ENCODE measurements around the gene RAB3A. TPM values are rescaled to one million over a fixed set of nuclear protein-coding genes. Genes with fewer than 3 reads are reported as not detected.

Gene RAB3A
- total and polyA plus RNA-seq, 9 of the 15 experiments (the other 6 are each of a cell fraction or from before 2014, with no cell fraction given) = 0.17 to 5.1 (median 0.90) TPM; not detected in 1

DNA sequence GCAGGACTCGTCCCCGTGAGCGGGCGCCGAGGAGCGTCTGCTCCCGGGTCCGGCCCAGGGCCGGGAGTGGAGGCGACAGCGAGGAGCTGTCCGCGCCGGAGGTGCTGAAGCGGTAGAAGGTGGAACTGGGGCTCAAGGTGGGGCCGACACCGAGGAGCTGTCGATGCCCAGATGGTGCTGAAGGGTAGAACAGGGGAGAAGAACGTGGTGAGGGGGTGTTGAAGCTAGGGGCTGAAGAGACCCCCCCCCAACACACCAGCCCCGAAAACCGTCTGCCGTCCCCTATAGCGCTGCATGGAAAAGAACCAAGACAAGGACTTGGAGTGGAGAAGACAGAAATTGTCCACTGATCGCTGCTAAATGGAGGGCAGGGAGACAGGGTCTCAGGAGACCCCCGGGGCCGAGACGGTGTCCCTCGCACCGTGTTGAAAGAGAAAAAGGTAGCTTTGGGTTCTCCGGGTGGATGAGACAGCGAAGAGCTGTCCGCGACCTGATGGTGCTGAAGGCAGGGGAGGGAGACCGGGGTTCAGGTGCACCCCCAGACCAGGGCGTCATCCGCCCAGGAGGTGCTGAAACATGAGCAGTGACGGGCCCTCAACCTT, 29.5 kb upstream of the RAB3A start (continued):
- TF ChIP-seq CBFA2T2 (conservative IDR thresholded peaks at IDR 0.05) (no peak), ZBTB7A (IDR thresholded peaks at IDR 0.05; ENCODE audit: borderline replicate concordance, control insufficient read depth, low read depth, low read length) (peak; percentile 71; the same call in 1 of the 2 replicates), TAF1 (IDR thresholded peaks at IDR 0.05; ENCODE audit: control insufficient read depth, extremely low read depth, insufficient read depth, low read length, severe bottlenecking) (no peak), SMARCB1 (IDR thresholded peaks at IDR 0.05; ENCODE audit: insufficient read length, low read depth) (peak; percentile 65), HNRNPH1 (optimal IDR thresholded peaks at IDR 0.05; ENCODE audit: low read depth, low read length) (no peak), NFE2 (IDR thresholded peaks at IDR 0.05; ENCODE audit: low read depth) (0 out of 2 replicates have a peak, but pooled peaks have one; percentile 38), FOXK2 (conservative IDR thresholded peaks at IDR 0.05 in 1 of 2, IDR thresholded peaks at IDR 0.05 in 1 of 2; ENCODE audit: low read depth in 2 of 2) (no peak), ZNF184 (CRISPR knock-in tag; IDR thresholded peaks at IDR 0.05) (no peak), IRF2 (CRISPR knock-in tag; IDR thresholded peaks at IDR 0.05) (peak; percentile 82; the same call in 1 of the 2 replicates), RBM34 (IDR thresholded peaks at IDR 0.05; ENCODE audit: borderline replicate concordance, insufficient read depth, low read length) (no peak), JUN (IDR thresholded peaks at IDR 0.05; ENCODE audit: borderline replicate concordance, low read depth, low read length) (no peak), JUN (CRISPR knock-in tag; IDR thresholded peaks at IDR 0.05; ENCODE audit: borderline replicate concordance) (0 out of 2 replicates have a peak, but pooled peaks have one; percentile 48), ZNF134 (CRISPR knock-in tag; conservative IDR thresholded peaks at IDR 0.05) (no peak), ZNF75A (CRISPR knock-in tag; IDR thresholded peaks at IDR 0.05) (0 out of 2 replicates have a peak, but pooled peaks have one; percentile 13), ZNF24 (IDR thresholded peaks at IDR 0.05) (no peak)
- TF ChIP-seq, protein P1, sequence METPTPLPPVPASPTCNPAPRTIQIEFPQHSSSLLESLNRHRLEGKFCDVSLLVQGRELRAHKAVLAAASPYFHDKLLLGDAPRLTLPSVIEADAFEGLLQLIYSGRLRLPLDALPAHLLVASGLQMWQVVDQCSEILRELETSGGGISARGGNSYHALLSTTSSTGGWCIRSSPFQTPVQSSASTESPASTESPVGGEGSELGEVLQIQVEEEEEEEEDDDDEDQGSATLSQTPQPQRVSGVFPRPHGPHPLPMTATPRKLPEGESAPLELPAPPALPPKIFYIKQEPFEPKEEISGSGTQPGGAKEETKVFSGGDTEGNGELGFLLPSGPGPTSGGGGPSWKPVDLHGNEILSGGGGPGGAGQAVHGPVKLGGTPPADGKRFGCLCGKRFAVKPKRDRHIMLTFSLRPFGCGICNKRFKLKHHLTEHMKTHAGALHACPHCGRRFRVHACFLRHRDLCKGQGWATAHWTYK (CRISPR knock-in tag; IDR thresholded peaks at IDR 0.05) = peak; percentile 67; the same call in 1 of the 2 replicates
- TF ChIP-seq, protein P2, sequence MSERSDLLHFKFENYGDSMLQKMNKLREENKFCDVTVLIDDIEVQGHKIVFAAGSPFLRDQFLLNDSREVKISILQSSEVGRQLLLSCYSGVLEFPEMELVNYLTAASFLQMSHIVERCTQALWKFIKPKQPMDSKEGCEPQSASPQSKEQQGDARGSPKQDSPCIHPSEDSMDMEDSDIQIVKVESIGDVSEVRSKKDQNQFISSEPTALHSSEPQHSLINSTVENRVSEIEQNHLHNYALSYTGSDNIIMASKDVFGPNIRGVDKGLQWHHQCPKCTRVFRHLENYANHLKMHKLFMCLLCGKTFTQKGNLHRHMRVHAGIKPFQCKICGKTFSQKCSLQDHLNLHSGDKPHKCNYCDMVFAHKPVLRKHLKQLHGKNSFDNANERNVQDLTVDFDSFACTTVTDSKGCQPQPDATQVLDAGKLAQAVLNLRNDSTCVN (CRISPR knock-in tag; IDR thresholded peaks at IDR 0.05) = no peak
- TF ChIP-seq, protein P3, sequence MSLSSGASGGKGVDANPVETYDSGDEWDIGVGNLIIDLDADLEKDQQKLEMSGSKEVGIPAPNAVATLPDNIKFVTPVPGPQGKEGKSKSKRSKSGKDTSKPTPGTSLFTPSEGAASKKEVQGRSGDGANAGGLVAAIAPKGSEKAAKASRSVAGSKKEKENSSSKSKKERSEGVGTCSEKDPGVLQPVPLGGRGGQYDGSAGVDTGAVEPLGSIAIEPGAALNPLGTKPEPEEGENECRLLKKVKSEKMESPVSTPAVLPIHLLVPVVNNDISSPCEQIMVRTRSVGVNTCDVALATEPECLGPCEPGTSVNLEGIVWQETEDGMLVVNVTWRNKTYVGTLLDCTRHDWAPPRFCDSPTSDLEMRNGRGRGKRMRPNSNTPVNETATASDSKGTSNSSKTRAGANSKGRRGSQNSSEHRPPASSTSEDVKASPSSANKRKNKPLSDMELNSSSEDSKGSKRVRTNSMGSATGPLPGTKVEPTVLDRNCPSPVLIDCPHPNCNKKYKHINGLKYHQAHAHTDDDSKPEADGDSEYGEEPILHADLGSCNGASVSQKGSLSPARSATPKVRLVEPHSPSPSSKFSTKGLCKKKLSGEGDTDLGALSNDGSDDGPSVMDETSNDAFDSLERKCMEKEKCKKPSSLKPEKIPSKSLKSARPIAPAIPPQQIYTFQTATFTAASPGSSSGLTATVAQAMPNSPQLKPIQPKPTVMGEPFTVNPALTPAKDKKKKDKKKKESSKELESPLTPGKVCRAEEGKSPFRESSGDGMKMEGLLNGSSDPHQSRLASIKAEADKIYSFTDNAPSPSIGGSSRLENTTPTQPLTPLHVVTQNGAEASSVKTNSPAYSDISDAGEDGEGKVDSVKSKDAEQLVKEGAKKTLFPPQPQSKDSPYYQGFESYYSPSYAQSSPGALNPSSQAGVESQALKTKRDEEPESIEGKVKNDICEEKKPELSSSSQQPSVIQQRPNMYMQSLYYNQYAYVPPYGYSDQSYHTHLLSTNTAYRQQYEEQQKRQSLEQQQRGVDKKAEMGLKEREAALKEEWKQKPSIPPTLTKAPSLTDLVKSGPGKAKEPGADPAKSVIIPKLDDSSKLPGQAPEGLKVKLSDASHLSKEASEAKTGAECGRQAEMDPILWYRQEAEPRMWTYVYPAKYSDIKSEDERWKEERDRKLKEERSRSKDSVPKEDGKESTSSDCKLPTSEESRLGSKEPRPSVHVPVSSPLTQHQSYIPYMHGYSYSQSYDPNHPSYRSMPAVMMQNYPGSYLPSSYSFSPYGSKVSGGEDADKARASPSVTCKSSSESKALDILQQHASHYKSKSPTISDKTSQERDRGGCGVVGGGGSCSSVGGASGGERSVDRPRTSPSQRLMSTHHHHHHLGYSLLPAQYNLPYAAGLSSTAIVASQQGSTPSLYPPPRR (CRISPR knock-in tag; IDR thresholded peaks at IDR 0.05; ENCODE audit: borderline replicate concordance) = peak; percentile 68; the same call in 1 of the 2 replicates
- TF ChIP-seq, protein P4, sequence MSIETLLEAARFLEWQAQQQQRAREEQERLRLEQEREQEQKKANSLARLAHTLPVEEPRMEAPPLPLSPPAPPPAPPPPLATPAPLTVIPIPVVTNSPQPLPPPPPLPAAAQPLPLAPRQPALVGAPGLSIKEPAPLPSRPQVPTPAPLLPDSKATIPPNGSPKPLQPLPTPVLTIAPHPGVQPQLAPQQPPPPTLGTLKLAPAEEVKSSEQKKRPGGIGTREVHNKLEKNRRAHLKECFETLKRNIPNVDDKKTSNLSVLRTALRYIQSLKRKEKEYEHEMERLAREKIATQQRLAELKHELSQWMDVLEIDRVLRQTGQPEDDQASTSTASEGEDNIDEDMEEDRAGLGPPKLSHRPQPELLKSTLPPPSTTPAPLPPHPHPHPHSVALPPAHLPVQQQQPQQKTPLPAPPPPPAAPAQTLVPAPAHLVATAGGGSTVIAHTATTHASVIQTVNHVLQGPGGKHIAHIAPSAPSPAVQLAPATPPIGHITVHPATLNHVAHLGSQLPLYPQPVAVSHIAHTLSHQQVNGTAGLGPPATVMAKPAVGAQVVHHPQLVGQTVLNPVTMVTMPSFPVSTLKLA (conservative IDR thresholded peaks at IDR 0.05) = peak; percentile 83 to 93
